ENCODE data around the gene SIPA1.

SIPA1 gene

GRCh38 chr11:65596520-65596919 is 41.4 kb upstream of the SIPA1 start:
- FAIRE-seq = no peak
- no peak for TF ChIP-seq POLR2A (IDR thresholded peaks at IDR 0.05; ENCODE audit: low read depth, low read length)
- DNase-seq (ENCODE audit: insufficient read length, low spot score) = no peak

GRCh38 chr11:65598258-65598699 is 39.6 kb upstream of the SIPA1 start:
- TF ChIP-seq POLR2A (IDR thresholded peaks at IDR 0.05; ENCODE audit: low read depth, low read length) = no peak
- FAIRE-seq = no peak
- no peak for DNase-seq (ENCODE audit: insufficient read length, low spot score)

GRCh38 chr11:65599216-65599954 is 38.5 kb upstream of the SIPA1 start:
- no peak for TF ChIP-seq POLR2A (IDR thresholded peaks at IDR 0.05; ENCODE audit: low read depth, low read length)
- DNase-seq (ENCODE audit: insufficient read length, low spot score) (no peak), FAIRE-seq (no peak)

GRCh38 chr11:65599955-65600246 is 38.0 kb upstream of the SIPA1 start:
- no peak for TF ChIP-seq POLR2A (IDR thresholded peaks at IDR 0.05; ENCODE audit: low read depth, low read length)
- DNase-seq (ENCODE audit: insufficient read length, low spot score) (no peak), FAIRE-seq (no peak)

- FAIRE-seq = no peak
- TF ChIP-seq POLR2A (IDR thresholded peaks at IDR 0.05; ENCODE audit: low read depth, low read length) = no peak
- DNase-seq (ENCODE audit: insufficient read length, low spot score) = no peak
Observed at GRCh38 chr11:65604258-65604657, 33.6 kb upstream of the SIPA1 start.

- no peak for TF ChIP-seq POLR2A (IDR thresholded peaks at IDR 0.05; ENCODE audit: low read depth, low read length)
- FAIRE-seq = no peak
- no peak for DNase-seq (ENCODE audit: insufficient read length, low spot score)
Observed at GRCh38 chr11:65606876-65607613, 30.9 kb upstream of the SIPA1 start.

- FAIRE-seq = no peak
- DNase-seq (ENCODE audit: insufficient read length, low spot score) = no peak
- TF ChIP-seq POLR2A (IDR thresholded peaks at IDR 0.05; ENCODE audit: low read depth, low read length) = no peak
Observed at GRCh38 chr11:65607614-65608426, 30.1 kb upstream of the SIPA1 start.

GRCh38 chr11:65609229-65609628 is 28.7 kb upstream of the SIPA1 start:
- no peak for FAIRE-seq
- TF ChIP-seq POLR2A (IDR thresholded peaks at IDR 0.05; ENCODE audit: low read depth, low read length) = no peak

GRCh38 chr11:65609665-65610064 is 28.2 kb upstream of the SIPA1 start:
- no peak for FAIRE-seq
- no peak for TF ChIP-seq POLR2A (IDR thresholded peaks at IDR 0.05; ENCODE audit: low read depth, low read length)

More at GRCh38 chr11:65609229-65609628, 28.7 kb upstream of the SIPA1 start:
- DNase-seq (ENCODE audit: insufficient read length, low spot score) = no peak

GRCh38 chr11:65610404-65610803 is 27.5 kb upstream of the SIPA1 start:
- DNase-seq (ENCODE audit: insufficient read length, low spot score) (no peak), FAIRE-seq (no peak)
- no peak for TF ChIP-seq POLR2A (IDR thresholded peaks at IDR 0.05; ENCODE audit: low read depth, low read length)

More at GRCh38 chr11:65609665-65610064, 28.2 kb upstream of the SIPA1 start:
- no peak for DNase-seq (ENCODE audit: insufficient read length, low spot score)

- FAIRE-seq (no peak), DNase-seq (ENCODE audit: insufficient read length, low spot score) (no peak)
- TF ChIP-seq POLR2A (IDR thresholded peaks at IDR 0.05; ENCODE audit: low read depth, low read length) = no peak
Observed at GRCh38 chr11:65611028-65611757, 26.7 kb upstream of the SIPA1 start.

GRCh38 chr11:65611758-65612603 is 25.9 kb upstream of the SIPA1 start:
- no peak for FAIRE-seq
- no peak for DNase-seq (ENCODE audit: insufficient read length, low spot score)
- TF ChIP-seq POLR2A (IDR thresholded peaks at IDR 0.05; ENCODE audit: low read depth, low read length) = no peak

GRCh38 chr11:65612691-65613090 is 25.2 kb upstream of the SIPA1 start:
- FAIRE-seq (no peak), DNase-seq (ENCODE audit: insufficient read length, low spot score) (no peak)
- no peak for TF ChIP-seq POLR2A (IDR thresholded peaks at IDR 0.05; ENCODE audit: low read depth, low read length)

Data from H54 (cell line).